ENCODE results near the gene RPS26. TPM values are rescaled to one million over a fixed set of nuclear protein-coding genes. Genes with fewer than 3 reads are reported as not detected.

RPS26 gene
- total and polyA plus RNA-seq, 9 of the 15 experiments (the other 6 are each of a cell fraction or from before 2014, with no cell fraction given), result 70.2 to 1,589 (median 852) TPM

GRCh38 chr12:56041552-56042429 is at the start of gene RPS26 (continued):
- TF ChIP-seq TAF1 (IDR thresholded peaks at IDR 0.05; ENCODE audit: control insufficient read depth, extremely low read depth, insufficient read depth, low read length, severe bottlenecking) (peak; percentile 99), SIN3A (IDR thresholded peaks at IDR 0.05; ENCODE audit: borderline replicate concordance in 2 of 2, control insufficient read depth in 1 of 2, low read depth in 2 of 2, low read length in 2 of 2) (peak; percentile 85 to 90; a peak in 3 of 4 replicates), PCBP2 (IDR thresholded peaks at IDR 0.05; ENCODE audit: low read depth, low read length, poor library complexity, severe bottlenecking) (no peak), SMARCC2 (IDR thresholded peaks at IDR 0.05; ENCODE audit: low read depth) (no peak), THAP7 (CRISPR knock-in tag; IDR thresholded peaks at IDR 0.05) (peak; percentile 75; the same call in 1 of the 2 replicates), SREBF2 (CRISPR knock-in tag; IDR thresholded peaks at IDR 0.05) (no peak), KLF16 (IDR thresholded peaks at IDR 0.05) (no peak), NEUROD1 (IDR thresholded peaks at IDR 0.05; ENCODE audit: borderline replicate concordance, low read depth, low read length, partially characterized antibody) (no peak), GABPB1 (CRISPR knock-in tag; IDR thresholded peaks at IDR 0.05) (peak; percentile 94), TBP (optimal IDR thresholded peaks at IDR 0.05; ENCODE audit: low read depth, low read length) (peak; percentile 99), SMAD3 (CRISPR knock-in tag; conservative IDR thresholded peaks at IDR 0.05) (peak; percentile 40; the same call in 1 of the 2 replicates), ERF (CRISPR knock-in tag; IDR thresholded peaks at IDR 0.05) (no peak), BDP1 (IDR thresholded peaks at IDR 0.05; ENCODE audit: insufficient read depth, insufficient read length) (no peak), MXI1 (IDR thresholded peaks at IDR 0.05; ENCODE audit: low read depth, low read length) (peak; percentile 31; the same call in 1 of the 2 replicates), KLF1 (tag; IDR thresholded peaks at IDR 0.05) (peak; percentile 94), MTA2 (IDR thresholded peaks at IDR 0.05; ENCODE audit: low read depth) (peak; percentile 74), ELF2 (CRISPR knock-in tag; IDR thresholded peaks at IDR 0.05) (peak; percentile 92), ZNF707 (CRISPR knock-in tag; conservative IDR thresholded peaks at IDR 0.05) (peak; percentile 19; the same call in 1 of the 2 replicates), PYGO2 (tag; IDR thresholded peaks at IDR 0.05) (peak; percentile 78), YY1 (IDR thresholded peaks at IDR 0.05; ENCODE audit: borderline replicate concordance in 1 of 3, control insufficient read depth in 1 of 3, extremely low read depth in 1 of 3, insufficient read depth in 3 of 3, insufficient read length in 1 of 3, insufficient replicate concordance in 2 of 3, low read depth in 1 of 3, low read length in 2 of 3) (peak in 2 of 3 experiments; percentile 68 to 89), RNF2 (IDR thresholded peaks at IDR 0.05) (peak; percentile 92), ESRRB (CRISPR knock-in tag; IDR thresholded peaks at IDR 0.05; ENCODE audit: borderline replicate concordance) (no peak), CEBPB (tag; IDR thresholded peaks at IDR 0.05) (no peak), POLR2AphosphoS5 (IDR thresholded peaks at IDR 0.05; ENCODE audit: control insufficient read depth, insufficient read depth, low read depth, low read length) (peak; percentile 99)
- TF ChIP-seq, protein P1, sequence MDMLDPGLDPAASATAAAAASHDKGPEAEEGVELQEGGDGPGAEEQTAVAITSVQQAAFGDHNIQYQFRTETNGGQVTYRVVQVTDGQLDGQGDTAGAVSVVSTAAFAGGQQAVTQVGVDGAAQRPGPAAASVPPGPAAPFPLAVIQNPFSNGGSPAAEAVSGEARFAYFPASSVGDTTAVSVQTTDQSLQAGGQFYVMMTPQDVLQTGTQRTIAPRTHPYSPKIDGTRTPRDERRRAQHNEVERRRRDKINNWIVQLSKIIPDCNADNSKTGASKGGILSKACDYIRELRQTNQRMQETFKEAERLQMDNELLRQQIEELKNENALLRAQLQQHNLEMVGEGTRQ (CRISPR knock-in tag; IDR thresholded peaks at IDR 0.05), result no peak
- TF ChIP-seq, protein P2, sequence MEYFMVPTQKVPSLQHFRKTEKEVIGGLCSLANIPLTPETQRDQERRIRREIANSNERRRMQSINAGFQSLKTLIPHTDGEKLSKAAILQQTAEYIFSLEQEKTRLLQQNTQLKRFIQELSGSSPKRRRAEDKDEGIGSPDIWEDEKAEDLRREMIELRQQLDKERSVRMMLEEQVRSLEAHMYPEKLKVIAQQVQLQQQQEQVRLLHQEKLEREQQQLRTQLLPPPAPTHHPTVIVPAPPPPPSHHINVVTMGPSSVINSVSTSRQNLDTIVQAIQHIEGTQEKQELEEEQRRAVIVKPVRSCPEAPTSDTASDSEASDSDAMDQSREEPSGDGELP (CRISPR knock-in tag; IDR thresholded peaks at IDR 0.05; ENCODE audit: borderline replicate concordance), result peak; percentile 70
